H1 (cell line): ENCODE data around the gene CGREF1. TPM values are rescaled to one million over a fixed set of nuclear protein-coding genes. Genes with fewer than 3 reads are reported as not detected.

ENCODE experiments used
- CTCF ChIA-PET: fragments of 300-600 bp; sonication (Branson Sonifier 250); formaldehyde crosslinking; loops from one replicate; lab custom pipeline; 2021; ENCODE audit not compliant: partially characterized antibody; lab: Charles Lee
- POLR2A ChIA-PET: fragments of 300-600 bp; sonication (Branson Sonifier 250); formaldehyde crosslinking; loops from one replicate; lab custom pipeline; 2021; ENCODE audit warnings: inconsistent platforms; ENCODE audit not compliant: partially characterized antibody; lab: Charles Lee
- DNase-seq, 2 experiments: peaks; one replicate each; pipeline versions ENCODE4 v3.0.0 to v3.0.0-alpha.2; 2010 to 2022; ENCODE audit warnings: low spot score in 2 of 2, low read depth in 1 of 2, mixed read lengths in 1 of 2
- FAIRE-seq: peaks from 2 replicates; lab custom pipeline; 2011; peaks lifted over from hg19 to GRCh38; lab: Jason Lieb, UNC
- H2AFZ ChIP-seq: 2 replicates; pipeline ENCODE4 v1.8.1; 2012; ENCODE audit warnings: low read length, inconsistent platforms
- H2AK5ac ChIP-seq: 2 replicates; pipeline ENCODE4 v1.6.1; 2013; ENCODE audit warnings: low read depth, low read length
- H2BK120ac ChIP-seq: replicated peaks from 2 replicates; pipeline ENCODE3; 2013; ENCODE audit warnings: low read depth, low read length, inconsistent platforms
- H2BK12ac ChIP-seq: 2 replicates; pipeline ENCODE4 v1.6.1; 2013; ENCODE audit warnings: low read depth, low read length
- H2BK15ac ChIP-seq: 2 replicates; pipeline ENCODE4 v1.6.1; 2013; ENCODE audit warnings: low read length
- H2BK20ac ChIP-seq: 2 replicates; pipeline ENCODE4 v1.6.1; 2013; ENCODE audit warnings: low read length
- H2BK5ac ChIP-seq: 2 replicates; pipeline ENCODE4 v1.6.1; 2013; ENCODE audit warnings: low read depth, low read length
- H3K14ac ChIP-seq: 2 replicates; pipeline ENCODE4 v1.6.1; 2013; ENCODE audit warnings: inconsistent platforms; ENCODE audit not compliant: insufficient read length
- H3K18ac ChIP-seq: 2 replicates; pipeline ENCODE4 v1.6.1; 2013; ENCODE audit warnings: low read length; ENCODE audit errors: extremely low read depth
- H3K23ac ChIP-seq: 2 replicates; pipeline ENCODE4 v1.6.1; 2013; ENCODE audit warnings: inconsistent platforms; ENCODE audit not compliant: insufficient read length
- H3K23me2 ChIP-seq: 2 replicates; pipeline ENCODE4 v1.6.1; 2013; ENCODE audit warnings: low read depth, low read length
- H3K27ac ChIP-seq: 2 replicates; pipeline ENCODE4 v1.6.1; 2011; ENCODE audit warnings: low read depth, low read length, inconsistent platforms
- H3K27me3 ChIP-seq, 4 experiments: replicated peaks in 1 of 4; 1 replicate in 1 of 4; 2 replicates in 3 of 4; pipeline versions ENCODE4 v1.6.1 to v1.8.1; 2011 to 2013; ENCODE audit warnings: low read length in 3 of 4, mild to moderate bottlenecking in 3 of 4, inconsistent platforms in 2 of 4, mixed read lengths in 2 of 4, moderate library complexity in 1 of 4; ENCODE audit not compliant: control insufficient read depth in 3 of 4, insufficient read depth in 3 of 4; ENCODE audit errors: extremely low read depth in 1 of 4
- H3K36me3 ChIP-seq, 4 experiments: 2 replicates each; pipeline versions ENCODE4 v1.6.1 to v1.8.1; 2011 to 2013; ENCODE audit warnings: mild to moderate bottlenecking in 4 of 4, low read length in 3 of 4, moderate library complexity in 2 of 4, control low read depth in 1 of 4, inconsistent platforms in 1 of 4; ENCODE audit not compliant: insufficient read depth in 4 of 4, control insufficient read depth in 2 of 4
- H3K4ac ChIP-seq: replicated peaks from 2 replicates; pipeline ENCODE3; 2013; ENCODE audit warnings: low read length, low read depth, mixed read lengths, inconsistent platforms; ENCODE audit not compliant: insufficient read length
- H3K4me1 ChIP-seq, 4 experiments: replicated peaks in 1 of 4; 1 replicate in 1 of 4; 2 replicates in 3 of 4; pipeline versions ENCODE4 v1.6.1 to v1.8.1; 2011 to 2013; ENCODE audit warnings: low read length in 3 of 4, inconsistent platforms in 2 of 4, mixed read lengths in 1 of 4; ENCODE audit not compliant: insufficient read depth in 4 of 4, control insufficient read depth in 3 of 4
- H3K4me2 ChIP-seq, 2 experiments: 2 replicates each; pipeline versions ENCODE4 v1.6.1 to v1.8.1; 2011 to 2013; ENCODE audit warnings: low read depth in 2 of 2, low read length in 2 of 2, control low read depth in 1 of 2, inconsistent platforms in 1 of 2, mild to moderate bottlenecking in 1 of 2; ENCODE audit not compliant: insufficient read depth in 1 of 2
- H3K4me3 ChIP-seq, 4 experiments: fragments of 200-600, 300-600 bp in 1 of 4; sonication (generic), shearing (Covaris generic), sonication (Bioruptor Twin) in 1 of 4; 2 replicates each; pipeline versions ENCODE4 v1.5.1 to v1.8.1; 2011 to 2016; ENCODE audit warnings: low read length in 4 of 4, low read depth in 3 of 4, control low read depth in 2 of 4, inconsistent platforms in 2 of 4, mild to moderate bottlenecking in 2 of 4, mixed read lengths in 1 of 4, moderate library complexity in 1 of 4; ENCODE audit not compliant: insufficient read depth in 2 of 4; ENCODE audit errors: extremely low read depth in 1 of 4
- H3K56ac ChIP-seq: replicated peaks from 2 replicates; pipeline ENCODE3; 2013; ENCODE audit warnings: low read depth, mild to moderate bottlenecking, mixed read lengths, low read length, inconsistent platforms; ENCODE audit not compliant: insufficient read length
- H3K79me1 ChIP-seq: 2 replicates; pipeline ENCODE4 v1.6.1; 2013; ENCODE audit warnings: low read depth, low read length, control low read depth
- H3K79me2 ChIP-seq, 2 experiments: 2 replicates each; pipeline versions ENCODE4 v1.6.1 to v1.8.1; 2012 to 2013; ENCODE audit warnings: low read length in 2 of 2, mild to moderate bottlenecking in 2 of 2, inconsistent platforms in 1 of 2; ENCODE audit not compliant: insufficient read depth in 2 of 2, control insufficient read depth in 1 of 2
- H3K9ac ChIP-seq, 4 experiments: replicated peaks in 1 of 4; 1 replicate in 1 of 4; 2 replicates in 3 of 4; pipeline versions ENCODE4 v1.6.1 to v1.8.1; 2011 to 2013; ENCODE audit warnings: low read depth in 3 of 4, low read length in 3 of 4, control low read depth in 2 of 4, mild to moderate bottlenecking in 2 of 4, moderate library complexity in 2 of 4, inconsistent platforms in 1 of 4; ENCODE audit errors: extremely low read depth in 1 of 4
- H3K9me3 ChIP-seq, 2 experiments: 2 replicates each; pipeline versions ENCODE4 v1.6.1 to v1.8.1; 2012 to 2013; ENCODE audit warnings: mild to moderate bottlenecking in 2 of 2, moderate library complexity in 2 of 2, control low read depth in 1 of 2, inconsistent platforms in 1 of 2, low read depth in 1 of 2, low read length in 1 of 2, mixed read lengths in 1 of 2; ENCODE audit not compliant: insufficient read depth in 2 of 2
- H4K20me1 ChIP-seq, 2 experiments: replicated peaks in 1 of 2; 2 replicates each; pipeline versions ENCODE3 to v1.8.1; 2011 to 2013; ENCODE audit warnings: inconsistent platforms in 2 of 2, low read length in 2 of 2, mild to moderate bottlenecking in 1 of 2; ENCODE audit not compliant: insufficient read depth in 2 of 2, control insufficient read depth in 1 of 2
- H4K5ac ChIP-seq: 2 replicates; pipeline ENCODE4 v1.6.1; 2013; ENCODE audit warnings: low read length, low read depth, mixed read lengths, inconsistent platforms; ENCODE audit not compliant: insufficient read length
- H4K8ac ChIP-seq: 2 replicates; pipeline ENCODE4 v1.8.0; 2013; ENCODE audit warnings: mild to moderate bottlenecking, moderate library complexity, low read length, inconsistent platforms; ENCODE audit not compliant: insufficient read depth; ENCODE audit errors: extremely low read depth
- H4K91ac ChIP-seq: replicated peaks from 2 replicates; pipeline ENCODE3; 2013; ENCODE audit warnings: low read length, mixed read lengths, inconsistent platforms; ENCODE audit not compliant: insufficient read length
- CHD1 ChIP-seq: IDR thresholded peaks from 2 replicates; pipeline ENCODE4 v1.6.1; 2012; ENCODE audit warnings: low read depth, low read length, improper control_type of control experiment
- EGR1 ChIP-seq: IDR thresholded peaks from 2 replicates; pipeline ENCODE4 v1.6.1; 2011; ENCODE audit warnings: low read depth, low read length, borderline replicate concordance
- FOSL1 ChIP-seq: IDR thresholded peaks from 2 replicates; pipeline ENCODE4 v1.6.1; 2011; ENCODE audit warnings: mild to moderate bottlenecking, low read depth, low read length, moderate library complexity; ENCODE audit not compliant: insufficient read depth
- GTF2F1 ChIP-seq: IDR thresholded peaks from 2 replicates; pipeline ENCODE4 v1.6.1; 2012; ENCODE audit warnings: low read depth, low read length, improper control_type of control experiment, borderline replicate concordance
- MAX ChIP-seq: IDR thresholded peaks from 2 replicates; pipeline ENCODE4 v1.6.1; 2012; ENCODE audit warnings: inconsistent platforms
- RNF2 ChIP-seq: fragments of 200-900, 300-1000 bp; sonication (generic); IDR thresholded peaks from 2 replicates; pipeline ENCODE4 v1.7.1; 2016; ENCODE audit warnings: borderline replicate concordance, low read depth, mild to moderate bottlenecking, antibody characterized with exemption, low read length; ENCODE audit not compliant: poor library complexity, severe bottlenecking; ENCODE audit errors: missing control alignments
- TAF1 ChIP-seq: IDR thresholded peaks from 2 replicates; pipeline ENCODE4 v1.6.1; 2011; ENCODE audit warnings: mild to moderate bottlenecking, low read depth, low read length
- ZNF274 ChIP-seq: IDR thresholded peaks from 2 replicates; pipeline ENCODE4 v1.7.0; 2012; ENCODE audit warnings: low read length, borderline replicate concordance; ENCODE audit errors: extremely low read depth
- WGBS, 2 experiments: shearing (Covaris generic) in 1 of 2; methylation state at CpG; one replicate each; pipeline versions ENCODE4 v1.1.6 to v1.1.7; 2013 to 2015; ENCODE audit warnings: low lambda C conversion rate in 2 of 2, mixed read lengths in 2 of 2, inconsistent platforms in 1 of 2, low coverage in 1 of 2, missing lambda C conversion rate in 1 of 2; ENCODE audit not compliant: insufficient replicate concordance in 2 of 2, insufficient coverage in 1 of 2, insufficient read length in 1 of 2; ENCODE audit errors: extremely low coverage in 1 of 2, missing lambda C conversion rate in 1 of 2; 5-methylcytosine and 5-hydroxymethylcytosine counted together
- polyA plus RNA-seq, 7 experiments: library from polyadenylated mRNA; depleted of rRNA in 3 of 7; stranded (reverse) in 5 of 7; unstranded in 2 of 7; fragments of >200 nt in 5 of 7; fragments of 200-250 nt in 2 of 7; gene quantifications; 1 replicate in 5 of 7; 2 replicates in 1 of 7; 4 replicates in 1 of 7; pipeline versions ENCODE4 v1.2.1 to v1.2.3, GENCODE V29; 2011 to 2013; ENCODE audit warnings: missing spikeins in 2 of 7, mixed read lengths in 2 of 7
- total RNA-seq: library from RNA; stranded (reverse); fragmentation: NEBNext Ultra II Directional; extraction: Animal tissue kit (Norgen Biotek cat#: 25700); gene quantifications from 2 replicates; pipeline ENCODE4 v1.2.1, GENCODE V29; 2021

Gene CGREF1
- total and polyA plus RNA-seq, 2 of the 8 experiments (the other 6 are each of a cell fraction or from before 2014, with no cell fraction given), result 2.5 to 3.4 TPM

- peaks cover 14 to 48% (median 24%) of the 10 kb centered on the region in 4 experiments for H3K36me3 ChIP-seq
- TF ChIP-seq EGR1, result no peak
- TF ChIP-seq FOSL1, result no peak
- no peak for TF ChIP-seq GTF2F1
- no peak for TF ChIP-seq RNF2
- no peak for TF ChIP-seq TAF1
- TF ChIP-seq MAX, result no peak
- TF ChIP-seq ZNF274, result no peak
- TF ChIP-seq CHD1, result no peak
- H4K91ac ChIP-seq, result no peak overlapping the region
- H3K9ac ChIP-seq, result no peak overlapping the region
- H2BK20ac ChIP-seq, result no peak overlapping the region
- 91% methylated on average over 15 of the region's 15 CpGs; no CpG with 5 or more reads in 1 of the 2 experiments for WGBS, 2 experiments
- no peak overlapping the region for H3K56ac ChIP-seq
- no peak overlapping the region for H2BK12ac ChIP-seq
- no peak overlapping the region for H3K4me3 ChIP-seq
- no peaks in the 10 kb centered on the region for H3K9me3 ChIP-seq
- H3K18ac ChIP-seq, result no peak overlapping the region
- H3K23me2 ChIP-seq, result no peaks in the 10 kb centered on the region
- H3K79me2 ChIP-seq, result no peaks in the 10 kb centered on the region
- FAIRE-seq, result no peak
- H2BK15ac ChIP-seq, result no peak overlapping the region
- H3K4me1 ChIP-seq, result no peaks in the 10 kb centered on the region
- H3K79me1 ChIP-seq, result no peaks in the 10 kb centered on the region
- DNase-seq, result no peak
- H2AK5ac ChIP-seq, result no peak overlapping the region
- POLR2A ChIA-PET, result interaction anchor here (1.0 to 19.3 kb wide), 4 partner anchors 3 to 75 kb away, joined by 3 to 441 read pairs (median 222); partner anchors contain the start of genes ABHD1, AGBL5, OST4 and PREB
- no peak overlapping the region for H3K27ac ChIP-seq
- 0 out of 2 replicates have a peak overlapping the region, but pooled peaks have one; percentile 32 for H4K8ac ChIP-seq
- H3K4me2 ChIP-seq, result no peak overlapping the region
- no peak overlapping the region for H3K23ac ChIP-seq
- H4K20me1 ChIP-seq, result peaks cover 4 to 7% of the 10 kb centered on the region in 2 experiments
- no peak overlapping the region for H3K14ac ChIP-seq
- H2BK120ac ChIP-seq, result no peak overlapping the region
- no peak overlapping the region for H3K4ac ChIP-seq
- no peak overlapping the region for H2BK5ac ChIP-seq
- CTCF ChIA-PET, result interaction anchor here (0.8 to 18.3 kb wide), 6 partner anchors 10 to 74 kb away, joined by 3 to 160 read pairs (median 3); partner anchors contain the start of genes EMILIN1, KHK, OST4 and PREB
- no peak overlapping the region for H4K5ac ChIP-seq
- no peaks in the 10 kb centered on the region for H3K27me3 ChIP-seq
- H2AFZ ChIP-seq, result no peak overlapping the region
Measured at GRCh38 chr2:27059141-27059820, 59.6 kb downstream of the CGREF1 start.
